GM12873 (cell line): ENCODE measurements around the gene MMAB.
A peak's percentile ranks its signal among the peaks of the same experiment; 100 is the strongest.

Experiments used
- TF ChIP-seq, protein P1 (sequence below): IDR thresholded peaks from 2 replicates; pipeline ENCODE4 v1.5.1; 2012; ENCODE audit warnings: low read depth, mild to moderate bottlenecking, moderate library complexity, low read length, control low read depth; ENCODE audit not compliant: insufficient read depth; ENCODE audit errors: missing control alignments

The MMAB gene

GRCh38 chr12:109615556-109616229, 42.4 kb upstream of the MMAB start:
- TF ChIP-seq, protein P1, sequence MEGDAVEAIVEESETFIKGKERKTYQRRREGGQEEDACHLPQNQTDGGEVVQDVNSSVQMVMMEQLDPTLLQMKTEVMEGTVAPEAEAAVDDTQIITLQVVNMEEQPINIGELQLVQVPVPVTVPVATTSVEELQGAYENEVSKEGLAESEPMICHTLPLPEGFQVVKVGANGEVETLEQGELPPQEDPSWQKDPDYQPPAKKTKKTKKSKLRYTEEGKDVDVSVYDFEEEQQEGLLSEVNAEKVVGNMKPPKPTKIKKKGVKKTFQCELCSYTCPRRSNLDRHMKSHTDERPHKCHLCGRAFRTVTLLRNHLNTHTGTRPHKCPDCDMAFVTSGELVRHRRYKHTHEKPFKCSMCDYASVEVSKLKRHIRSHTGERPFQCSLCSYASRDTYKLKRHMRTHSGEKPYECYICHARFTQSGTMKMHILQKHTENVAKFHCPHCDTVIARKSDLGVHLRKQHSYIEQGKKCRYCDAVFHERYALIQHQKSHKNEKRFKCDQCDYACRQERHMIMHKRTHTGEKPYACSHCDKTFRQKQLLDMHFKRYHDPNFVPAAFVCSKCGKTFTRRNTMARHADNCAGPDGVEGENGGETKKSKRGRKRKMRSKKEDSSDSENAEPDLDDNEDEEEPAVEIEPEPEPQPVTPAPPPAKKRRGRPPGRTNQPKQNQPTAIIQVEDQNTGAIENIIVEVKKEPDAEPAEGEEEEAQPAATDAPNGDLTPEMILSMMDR = no peak

- TF ChIP-seq, protein P1 = no peak
Observed at GRCh38 chr12:109613649-109614455, 40.5 kb upstream of the MMAB start.

DNA sequence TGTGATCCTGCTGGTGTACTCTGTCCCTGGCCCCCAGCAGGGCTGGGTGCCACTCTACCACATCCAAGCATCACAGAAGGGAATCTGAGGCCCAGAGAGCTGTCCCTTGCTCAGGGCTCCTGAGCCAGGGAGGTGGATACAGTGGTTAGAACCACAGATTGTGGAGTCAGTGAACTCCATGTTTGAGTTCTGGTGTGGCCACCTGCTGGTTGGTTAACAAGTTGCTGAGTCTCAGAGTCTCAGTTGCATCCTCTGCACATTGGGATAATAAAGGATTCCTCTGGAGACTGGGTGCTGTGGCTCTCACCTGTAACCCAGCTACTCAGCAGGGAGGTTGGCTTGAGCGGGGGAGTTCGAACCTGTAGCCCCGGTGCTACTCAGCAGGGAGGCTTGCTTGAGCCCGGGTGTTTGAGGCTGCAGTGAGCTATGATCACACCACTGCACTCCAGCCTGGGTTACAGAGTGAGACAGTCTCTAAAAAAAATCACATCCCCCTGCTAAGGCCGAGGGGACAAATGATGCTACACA, 39.7 kb upstream of the MMAB start:
- TF ChIP-seq, protein P1 = peak; percentile 53

GRCh38 chr12:109612003-109612402, 38.7 kb upstream of the MMAB start:
- TF ChIP-seq, protein P1 = no peak

- TF ChIP-seq, protein P1 = no peak
Observed at GRCh38 chr12:109611223-109611622, 37.9 kb upstream of the MMAB start.

DNA sequence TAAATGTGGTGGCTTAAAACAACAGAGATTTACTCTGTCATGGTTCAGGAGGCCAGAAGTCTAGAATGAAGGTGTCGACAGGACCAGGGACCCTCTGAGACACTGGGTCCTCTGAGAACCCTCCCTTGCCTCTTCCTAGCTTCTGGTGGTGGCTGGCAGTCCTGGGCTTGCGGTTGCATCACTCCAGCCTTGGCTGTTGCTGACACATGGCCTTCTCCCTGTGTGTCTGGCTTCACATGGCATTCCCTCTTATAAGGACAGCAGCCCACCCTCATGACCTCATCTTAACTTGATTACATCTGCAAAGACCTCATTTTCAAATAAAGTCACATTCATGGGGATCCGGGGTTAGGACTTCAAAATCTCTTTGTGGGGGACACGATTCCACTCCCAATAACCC, 37.2 kb upstream of the MMAB start:
- TF ChIP-seq, protein P1 = no peak

GRCh38 chr12:109609342-109609741, 36.0 kb upstream of the MMAB start:
- TF ChIP-seq, protein P1 = no peak
